ENCODE results near the gene REEP5. TPM values are rescaled to one million over a fixed set of nuclear protein-coding genes. Genes with fewer than 3 reads are reported as not detected.
"Not testable (repeated sequence)": the region's sequence is repeated elsewhere in the genome, so short reads cannot be mapped to it uniquely, and the experiment has no call there.

REEP5 gene
- total RNA-seq, 1 experiment from 2014 or later: 112 TPM

DNA sequence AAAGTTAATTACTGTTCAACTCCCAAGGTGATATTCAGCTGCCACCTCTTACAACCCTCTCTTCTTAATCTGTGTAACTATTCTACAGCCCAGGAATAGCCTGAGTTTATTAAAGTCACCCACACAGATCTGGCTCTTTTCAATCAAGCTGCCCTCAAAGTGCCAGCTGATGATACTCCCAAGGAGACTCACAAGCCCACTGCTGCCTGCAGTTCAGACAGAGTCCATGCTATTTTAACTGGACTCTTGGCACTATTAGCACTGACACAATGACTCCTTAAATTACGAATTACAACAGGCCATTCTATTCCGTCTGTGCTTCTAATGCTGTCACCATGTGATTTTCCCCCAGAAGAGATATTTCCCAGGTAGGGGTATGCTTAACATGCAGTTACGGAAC lies 26.3 kb downstream of the REEP5 start:
- Histone ChIP-seq H3K27ac (ENCODE audit: low read length) (no peak overlapping the region), H3K4me1 (ENCODE audit: control insufficient read depth, insufficient read depth, low read length) (no peaks in the 10 kb centered on the region), H3K36me3 (ENCODE audit: control insufficient read depth, insufficient read depth, low read length) (peaks cover 14% of the 10 kb centered on the region), H3K27me3 (ENCODE audit: control insufficient read depth, insufficient read depth, low read length) (no peaks in the 10 kb centered on the region), H3K4me3 (ENCODE audit: low read depth in 2 of 2, low read length in 2 of 2) (no peak overlapping the region), H3K9me3 (ENCODE audit: control insufficient read depth, insufficient read depth, low read depth, low read length) (no peaks in the 10 kb centered on the region)
- ATAC-seq (no peak), DNase-seq (ENCODE audit: low read depth, low spot score) (no peak)
- CTCF ChIA-PET: no interaction called here
- in situ Hi-C loops (cut with HindIII; ENCODE audit: low pct_unique_long_range_greater_than_20kb, low sequenced_read_pairs): no loop called here
- TF ChIP-seq, protein P1, sequence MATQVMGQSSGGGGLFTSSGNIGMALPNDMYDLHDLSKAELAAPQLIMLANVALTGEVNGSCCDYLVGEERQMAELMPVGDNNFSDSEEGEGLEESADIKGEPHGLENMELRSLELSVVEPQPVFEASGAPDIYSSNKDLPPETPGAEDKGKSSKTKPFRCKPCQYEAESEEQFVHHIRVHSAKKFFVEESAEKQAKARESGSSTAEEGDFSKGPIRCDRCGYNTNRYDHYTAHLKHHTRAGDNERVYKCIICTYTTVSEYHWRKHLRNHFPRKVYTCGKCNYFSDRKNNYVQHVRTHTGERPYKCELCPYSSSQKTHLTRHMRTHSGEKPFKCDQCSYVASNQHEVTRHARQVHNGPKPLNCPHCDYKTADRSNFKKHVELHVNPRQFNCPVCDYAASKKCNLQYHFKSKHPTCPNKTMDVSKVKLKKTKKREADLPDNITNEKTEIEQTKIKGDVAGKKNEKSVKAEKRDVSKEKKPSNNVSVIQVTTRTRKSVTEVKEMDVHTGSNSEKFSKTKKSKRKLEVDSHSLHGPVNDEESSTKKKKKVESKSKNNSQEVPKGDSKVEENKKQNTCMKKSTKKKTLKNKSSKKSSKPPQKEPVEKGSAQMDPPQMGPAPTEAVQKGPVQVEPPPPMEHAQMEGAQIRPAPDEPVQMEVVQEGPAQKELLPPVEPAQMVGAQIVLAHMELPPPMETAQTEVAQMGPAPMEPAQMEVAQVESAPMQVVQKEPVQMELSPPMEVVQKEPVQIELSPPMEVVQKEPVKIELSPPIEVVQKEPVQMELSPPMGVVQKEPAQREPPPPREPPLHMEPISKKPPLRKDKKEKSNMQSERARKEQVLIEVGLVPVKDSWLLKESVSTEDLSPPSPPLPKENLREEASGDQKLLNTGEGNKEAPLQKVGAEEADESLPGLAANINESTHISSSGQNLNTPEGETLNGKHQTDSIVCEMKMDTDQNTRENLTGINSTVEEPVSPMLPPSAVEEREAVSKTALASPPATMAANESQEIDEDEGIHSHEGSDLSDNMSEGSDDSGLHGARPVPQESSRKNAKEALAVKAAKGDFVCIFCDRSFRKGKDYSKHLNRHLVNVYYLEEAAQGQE (IDR thresholded peaks at IDR 0.05; ENCODE audit: insufficient read depth in 1 of 2, low read depth in 2 of 2, low read length in 1 of 2): no peak
- TF ChIP-seq POLR2AphosphoS5 (IDR thresholded peaks at IDR 0.05; ENCODE audit: low read depth, low read length) (no peak), SIN3A (IDR thresholded peaks at IDR 0.05; ENCODE audit: borderline replicate concordance, insufficient read depth, low read depth, low read length) (no peak), TCF7L2 (IDR thresholded peaks at IDR 0.05; ENCODE audit: low read depth, low read length) (no peak)
- TF ChIP-seq, protein P2, sequence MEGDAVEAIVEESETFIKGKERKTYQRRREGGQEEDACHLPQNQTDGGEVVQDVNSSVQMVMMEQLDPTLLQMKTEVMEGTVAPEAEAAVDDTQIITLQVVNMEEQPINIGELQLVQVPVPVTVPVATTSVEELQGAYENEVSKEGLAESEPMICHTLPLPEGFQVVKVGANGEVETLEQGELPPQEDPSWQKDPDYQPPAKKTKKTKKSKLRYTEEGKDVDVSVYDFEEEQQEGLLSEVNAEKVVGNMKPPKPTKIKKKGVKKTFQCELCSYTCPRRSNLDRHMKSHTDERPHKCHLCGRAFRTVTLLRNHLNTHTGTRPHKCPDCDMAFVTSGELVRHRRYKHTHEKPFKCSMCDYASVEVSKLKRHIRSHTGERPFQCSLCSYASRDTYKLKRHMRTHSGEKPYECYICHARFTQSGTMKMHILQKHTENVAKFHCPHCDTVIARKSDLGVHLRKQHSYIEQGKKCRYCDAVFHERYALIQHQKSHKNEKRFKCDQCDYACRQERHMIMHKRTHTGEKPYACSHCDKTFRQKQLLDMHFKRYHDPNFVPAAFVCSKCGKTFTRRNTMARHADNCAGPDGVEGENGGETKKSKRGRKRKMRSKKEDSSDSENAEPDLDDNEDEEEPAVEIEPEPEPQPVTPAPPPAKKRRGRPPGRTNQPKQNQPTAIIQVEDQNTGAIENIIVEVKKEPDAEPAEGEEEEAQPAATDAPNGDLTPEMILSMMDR (IDR thresholded peaks at IDR 0.05): no peak
- no TSS peak for BruUV-seq (replicated peaks)
- intact Hi-C loops (cut with micrococcal nuclease; ENCODE audit: unreplicated experiment): no loop called here
- POLR2A ChIA-PET: interaction anchor here (0.8 kb wide), 1 partner anchor 415 kb away, joined by 7 read pairs; no protein-coding TSS in a partner anchor

DNA sequence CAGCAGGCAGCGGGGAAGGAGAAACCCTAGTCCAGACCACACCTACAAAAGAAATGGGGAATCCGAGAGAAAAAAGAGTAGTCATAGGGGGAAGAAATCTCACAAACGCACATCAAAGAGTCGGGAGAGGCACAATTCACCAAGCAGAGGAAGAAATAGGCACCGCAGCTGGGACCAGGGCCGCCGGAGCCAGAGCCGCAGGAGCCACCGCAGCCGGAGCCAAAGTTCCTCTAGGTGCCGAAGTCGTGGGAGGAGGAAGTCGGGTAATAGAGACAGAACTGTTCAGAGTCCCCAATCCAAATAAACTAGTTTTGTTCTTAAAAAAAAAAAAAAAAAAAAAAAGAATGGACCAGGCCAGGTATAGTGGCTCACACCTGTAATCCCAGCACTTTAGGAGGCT lies 29.3 kb downstream of the REEP5 start:
- CTCF ChIA-PET: no interaction called here
- no peak overlapping the region for H3K4me3 ChIP-seq (ENCODE audit: low read depth in 2 of 2, low read length in 2 of 2)
- H3K27me3 ChIP-seq (ENCODE audit: control insufficient read depth, insufficient read depth, low read length): no peaks in the 10 kb centered on the region
- H3K36me3 ChIP-seq (ENCODE audit: control insufficient read depth, insufficient read depth, low read length): peaks cover 6% of the 10 kb centered on the region; the same call in 1 of the 2 replicates
- in situ Hi-C loops (cut with HindIII; ENCODE audit: low pct_unique_long_range_greater_than_20kb, low sequenced_read_pairs) (no loop called here), intact Hi-C loops (cut with micrococcal nuclease; ENCODE audit: unreplicated experiment) (no loop called here)
- no peaks in the 10 kb centered on the region for H3K4me1 ChIP-seq (ENCODE audit: control insufficient read depth, insufficient read depth, low read length)
- no peak for ATAC-seq
- H3K9me3 ChIP-seq (ENCODE audit: control insufficient read depth, insufficient read depth, low read depth, low read length): no peaks in the 10 kb centered on the region
- no peak overlapping the region for H3K27ac ChIP-seq (ENCODE audit: low read length)
- DNase-seq (ENCODE audit: low read depth, low spot score): no peak
- BruUV-seq (replicated peaks): no TSS peak
- TF ChIP-seq POLR2AphosphoS5 (IDR thresholded peaks at IDR 0.05; ENCODE audit: low read depth, low read length): no peak
- no peak for TF ChIP-seq SIN3A (IDR thresholded peaks at IDR 0.05; ENCODE audit: borderline replicate concordance, insufficient read depth, low read depth, low read length)
- POLR2A ChIA-PET: no interaction called here

DNA sequence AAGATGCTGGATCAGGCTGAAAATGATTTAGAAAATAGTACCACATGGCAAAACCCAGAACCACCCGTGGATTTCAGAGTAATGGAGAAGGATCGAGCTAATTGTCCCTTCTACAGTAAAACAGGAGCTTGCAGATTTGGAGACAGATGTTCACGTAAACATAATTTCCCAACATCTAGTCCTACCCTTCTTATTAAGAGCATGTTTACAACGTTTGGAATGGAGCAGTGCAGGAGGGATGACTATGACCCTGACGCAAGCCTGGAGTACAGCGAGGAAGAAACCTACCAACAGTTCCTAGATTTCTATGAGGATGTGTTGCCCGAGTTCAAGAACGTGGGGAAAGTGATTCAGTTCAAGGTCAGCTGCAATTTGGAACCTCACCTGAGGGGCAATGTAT lies 30.0 kb downstream of the REEP5 start:
- H3K4me3 ChIP-seq (ENCODE audit: low read depth in 2 of 2, low read length in 2 of 2); H3K4me1 ChIP-seq (ENCODE audit: control insufficient read depth, insufficient read depth, low read length); H3K27ac ChIP-seq (ENCODE audit: low read length); intact Hi-C loops (cut with micrococcal nuclease; ENCODE audit: unreplicated experiment); CTCF ChIA-PET; POLR2A ChIA-PET; H3K36me3 ChIP-seq (ENCODE audit: control insufficient read depth, insufficient read depth, low read length); BruUV-seq (replicated peaks); H3K27me3 ChIP-seq (ENCODE audit: control insufficient read depth, insufficient read depth, low read length); in situ Hi-C loops (cut with HindIII; ENCODE audit: low pct_unique_long_range_greater_than_20kb, low sequenced_read_pairs); DNase-seq (ENCODE audit: low read depth, low spot score); H3K9me3 ChIP-seq (ENCODE audit: control insufficient read depth, insufficient read depth, low read depth, low read length); ATAC-seq: not testable (repeated sequence)
